GM18508 (cell line): Measurements from ENCODE around the gene TNPO2.
"Not testable (repeated sequence)": the region's sequence is repeated elsewhere in the genome, so short reads cannot be mapped to it uniquely, and the experiment has no call there.

Experiments
- ATAC-seq: cut with Tn5 transposase; IDR thresholded peaks from one replicate; pipeline ENCODE4 v1.9.1; 2021; ENCODE audit warnings: moderate number of reproducible peaks; ENCODE audit not compliant: insufficient read depth, unreplicated experiment

The TNPO2 gene

DNA sequence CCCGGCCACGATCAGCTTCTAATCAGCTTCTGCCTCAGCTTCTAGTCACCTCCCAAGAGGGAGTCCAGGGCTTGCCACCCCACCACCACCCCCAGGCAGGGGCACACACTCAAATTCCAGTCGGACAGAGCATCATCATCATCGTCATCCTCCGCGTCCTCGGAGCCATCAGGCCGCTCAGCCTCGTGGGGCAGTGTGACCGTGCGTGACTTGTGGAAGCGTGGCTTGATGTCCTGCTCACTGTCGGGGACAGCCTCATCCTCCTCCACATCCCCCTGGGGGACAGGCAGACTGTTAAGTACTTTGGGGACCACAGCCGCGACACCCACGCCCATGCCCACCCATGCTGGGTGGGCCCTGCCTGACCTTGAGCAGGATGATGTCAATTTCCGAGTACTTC, 12.5 kb downstream of the TNPO2 start:
- ATAC-seq, result no peak

DNA sequence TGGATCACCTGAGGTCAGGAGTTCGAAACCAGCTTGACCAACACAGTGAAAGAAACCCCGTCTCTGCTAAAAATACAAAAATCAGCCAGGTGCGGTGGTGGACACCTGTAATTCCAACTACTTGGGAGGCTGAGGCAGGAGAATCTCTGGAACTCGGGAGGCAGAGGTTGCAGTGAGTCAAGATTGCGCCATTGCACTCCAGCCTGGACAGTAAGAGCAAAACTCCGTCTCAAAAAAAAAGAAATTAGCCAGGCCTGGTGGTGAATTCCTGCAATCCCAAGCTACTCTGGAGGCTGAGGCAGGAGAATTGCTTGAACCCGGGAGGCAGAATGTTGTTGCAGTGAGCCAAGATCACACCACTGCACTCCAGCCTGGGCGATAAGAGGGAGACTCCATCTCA, 15.1 kb downstream of the TNPO2 start:
- ATAC-seq, result no peak

DNA sequence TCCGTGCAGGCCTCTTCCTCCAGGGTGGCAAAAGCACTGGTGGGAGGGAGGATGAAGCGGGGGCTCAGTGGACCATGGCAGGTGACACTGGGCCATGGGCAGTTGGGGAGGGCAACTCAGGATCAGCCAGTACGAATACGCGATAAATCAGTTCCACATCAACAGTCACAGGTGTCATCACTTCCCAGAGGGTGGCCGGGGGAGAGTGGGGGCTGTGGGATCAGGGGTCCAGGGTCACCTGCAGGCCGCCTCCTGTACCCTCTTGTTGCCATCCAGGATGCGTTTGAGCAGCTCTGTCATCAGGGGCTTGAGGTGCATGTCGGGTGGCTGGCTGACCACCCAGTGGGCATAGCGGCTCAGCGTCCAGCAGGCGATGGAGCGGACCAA, 17.4 kb downstream of the TNPO2 start:
- no peak for ATAC-seq

DNA sequence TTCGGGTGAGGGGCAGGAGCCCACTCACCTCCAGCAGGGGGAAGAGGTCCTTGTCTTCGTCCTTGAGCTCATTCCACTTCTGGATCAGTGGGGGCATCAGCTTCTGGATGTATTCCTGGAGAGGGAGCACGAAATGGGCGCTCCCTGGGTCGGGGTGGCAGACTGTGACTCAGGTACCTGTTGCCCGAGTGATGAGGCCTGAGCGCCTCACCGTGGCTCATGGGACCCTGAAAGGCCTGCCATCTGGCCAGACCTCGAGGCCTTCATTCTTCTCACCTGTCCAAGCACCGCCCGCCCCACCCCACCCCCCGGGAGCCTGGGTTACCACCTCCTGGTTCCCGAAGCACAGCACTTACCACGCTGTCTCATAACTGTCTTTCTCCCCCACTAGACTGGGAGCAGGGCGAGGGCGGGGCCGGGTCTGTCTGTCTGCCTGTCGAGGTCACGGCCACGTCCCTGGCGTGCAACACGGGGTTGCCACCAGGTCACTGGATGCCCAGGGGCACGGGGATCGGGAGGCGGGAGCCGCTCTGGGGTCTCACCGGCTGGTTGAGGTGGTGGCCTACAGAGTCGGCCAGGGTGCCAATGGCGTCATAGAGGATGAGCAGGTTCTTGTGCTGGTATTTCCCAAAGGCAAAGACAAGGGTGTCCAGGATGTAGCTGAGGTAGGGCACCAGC, 17.9 kb downstream of the TNPO2 start:
- ATAC-seq, result no peak

DNA sequence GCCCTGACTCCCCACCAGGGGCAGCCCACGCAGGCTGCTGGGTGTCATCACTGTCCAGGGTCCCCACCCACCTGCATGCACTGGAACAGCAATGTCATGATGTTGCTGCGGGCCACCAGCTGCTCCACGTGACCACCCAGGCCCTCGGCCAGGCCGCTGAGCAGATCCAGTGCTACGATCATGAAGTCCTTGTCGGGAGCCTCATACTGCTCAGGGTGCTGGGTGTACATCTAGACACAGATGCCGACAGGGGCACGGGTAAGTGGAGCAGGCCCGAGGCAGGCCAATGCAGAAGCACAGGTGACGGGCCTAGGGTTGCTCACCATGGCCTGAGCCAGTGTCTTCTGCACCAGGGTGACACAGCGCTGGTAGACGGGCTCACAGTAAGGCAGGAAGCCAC, 18.6 kb downstream of the TNPO2 start:
- ATAC-seq, result no peak

DNA sequence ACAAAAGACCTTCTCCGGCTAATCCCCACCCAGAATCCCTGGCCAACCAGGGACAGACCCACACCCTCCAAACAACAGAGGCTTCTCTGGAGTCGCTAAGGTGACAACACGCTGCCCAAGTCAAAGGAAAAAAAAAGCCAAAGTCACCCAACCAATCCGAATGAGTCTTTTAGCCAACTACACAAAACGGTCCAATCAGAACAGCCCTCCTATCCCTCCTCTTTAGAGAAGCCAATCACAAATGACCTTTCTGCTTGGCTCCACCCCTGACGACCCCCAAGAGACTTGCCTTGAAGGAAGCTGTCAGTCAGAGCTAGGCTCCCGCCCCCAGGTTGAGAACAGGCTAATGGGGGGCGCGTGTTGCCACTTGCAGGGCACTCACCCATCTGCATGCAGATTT, 20.7 kb downstream of the TNPO2 start:
- ATAC-seq, result no peak

DNA sequence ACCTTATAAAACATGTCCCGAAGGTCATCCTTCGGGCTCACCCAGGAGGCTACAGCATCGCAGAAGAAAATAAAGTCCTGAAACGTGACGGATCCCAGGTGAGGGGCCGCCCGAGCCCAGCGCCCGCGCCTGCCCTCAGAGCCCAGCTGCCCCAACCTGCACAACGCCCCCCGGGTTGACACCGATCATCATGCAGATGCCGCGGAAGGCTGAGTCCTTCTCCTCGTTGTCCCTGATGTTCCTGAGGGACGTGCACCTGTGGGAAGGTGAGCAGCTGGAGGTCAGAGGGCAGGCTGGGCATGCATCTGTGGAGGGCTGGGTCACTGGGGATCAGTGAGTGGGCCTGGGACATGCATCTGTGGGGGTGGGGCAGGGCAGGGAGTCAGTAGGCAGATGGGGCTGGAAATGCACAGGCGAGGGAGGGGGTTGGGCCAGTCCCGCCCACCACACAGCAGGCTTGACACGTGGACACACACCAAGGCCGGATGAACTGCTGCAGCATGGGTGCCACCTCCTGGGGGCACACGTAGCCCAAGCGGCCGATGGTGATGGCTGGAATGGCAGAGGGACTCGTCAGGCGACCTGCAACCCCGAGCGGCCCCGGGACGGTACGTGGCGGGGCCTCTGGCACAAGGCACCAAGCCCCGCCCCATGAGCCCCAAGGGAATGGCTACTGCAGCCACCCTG, 22.0 kb downstream of the TNPO2 start:
- no peak for ATAC-seq

DNA sequence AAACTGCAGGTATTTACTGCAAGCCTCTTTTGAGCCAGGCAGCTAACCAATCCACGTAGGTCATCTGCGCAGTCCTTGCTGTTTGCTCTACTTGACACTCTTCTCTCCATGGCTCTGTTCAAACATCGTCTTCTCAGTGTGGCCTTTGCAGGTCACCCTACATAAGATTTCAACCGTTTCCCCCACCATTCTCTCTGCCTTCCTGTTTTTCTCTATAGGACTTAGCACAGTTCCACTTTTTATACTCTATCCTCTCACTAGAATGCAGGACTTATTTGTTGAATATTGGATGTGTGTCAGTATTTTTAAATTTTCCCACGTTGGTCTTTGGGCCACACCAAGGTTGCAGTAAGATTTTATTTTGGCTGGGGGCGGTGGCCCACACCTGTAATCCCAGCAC, 25.6 kb downstream of the TNPO2 start:
- ATAC-seq, result no peak

DNA sequence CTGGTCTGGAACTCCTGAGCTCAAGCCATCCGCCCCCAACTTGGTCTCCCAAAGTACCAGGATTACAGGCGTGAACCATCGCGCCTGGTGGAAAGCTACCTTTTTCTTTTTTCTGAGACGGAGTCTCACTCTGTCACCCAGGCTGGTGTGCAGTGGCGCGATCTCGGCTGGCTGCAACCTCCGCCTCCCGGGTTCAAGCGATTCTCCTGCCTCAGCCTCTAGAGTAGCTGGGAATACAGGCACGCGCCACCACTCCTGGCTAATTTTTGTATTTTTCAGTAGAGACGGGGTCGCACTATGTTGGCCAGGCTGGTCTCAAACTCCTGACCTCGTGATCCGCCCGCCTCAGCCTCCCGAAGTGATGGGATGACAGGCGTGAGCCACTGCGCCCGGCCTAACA, 26.3 kb downstream of the TNPO2 start:
- ATAC-seq, result not testable (repeated sequence)

DNA sequence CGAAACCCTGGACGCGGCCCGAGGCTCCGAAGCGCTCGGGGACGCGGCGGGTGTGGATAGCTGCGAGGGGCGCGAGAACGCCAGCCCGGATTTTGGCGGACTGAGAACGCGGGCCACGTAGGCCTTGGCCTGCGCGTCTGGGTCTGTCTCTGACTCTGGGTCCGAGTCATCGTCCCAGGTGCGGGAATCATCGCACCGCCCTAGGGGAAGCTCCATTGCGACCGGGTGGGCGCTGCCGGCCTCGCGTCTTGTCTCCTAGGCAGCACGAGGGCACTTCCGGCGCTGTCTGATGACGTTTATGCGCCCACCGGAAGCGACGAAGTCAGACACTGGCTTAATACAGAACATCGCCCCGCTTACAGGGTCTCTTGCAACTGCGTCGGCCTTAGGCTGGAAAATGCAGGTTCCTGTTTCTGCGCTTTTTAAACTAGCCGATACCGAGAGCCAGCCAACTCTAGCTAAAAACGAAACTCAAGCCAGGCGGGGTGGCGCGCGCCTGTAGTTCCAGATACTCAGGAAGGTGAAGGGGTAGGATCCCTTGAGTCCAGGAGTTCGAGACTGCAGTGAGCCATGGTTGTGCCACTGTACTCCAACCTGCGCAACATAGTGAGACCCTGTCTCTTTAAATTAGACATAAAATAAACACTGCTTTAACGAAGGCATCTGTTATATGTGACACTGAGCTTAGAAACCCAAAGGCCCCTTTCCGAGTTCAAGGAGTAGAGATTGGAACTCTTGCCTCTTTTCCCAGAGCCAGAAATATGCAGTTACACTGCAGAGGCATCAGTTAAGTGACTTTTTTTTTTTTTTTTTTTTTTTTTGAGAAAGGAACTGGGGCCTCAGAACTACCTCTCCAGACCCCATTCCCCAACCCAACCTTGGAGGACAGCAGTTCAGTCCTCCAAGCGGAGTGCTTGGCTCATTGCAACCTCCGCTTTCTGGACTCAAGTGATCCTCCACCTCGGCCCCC, 27.1 kb downstream of the TNPO2 start, which contains the start of gene FBXW9:
Gene FBXW9, minus strand, starts transcription at position 266 of the 970 bp plus-strand sequence. Its CDS starts 50 bp downstream, at position 216.
- peak; percentile 46 for ATAC-seq

DNA sequence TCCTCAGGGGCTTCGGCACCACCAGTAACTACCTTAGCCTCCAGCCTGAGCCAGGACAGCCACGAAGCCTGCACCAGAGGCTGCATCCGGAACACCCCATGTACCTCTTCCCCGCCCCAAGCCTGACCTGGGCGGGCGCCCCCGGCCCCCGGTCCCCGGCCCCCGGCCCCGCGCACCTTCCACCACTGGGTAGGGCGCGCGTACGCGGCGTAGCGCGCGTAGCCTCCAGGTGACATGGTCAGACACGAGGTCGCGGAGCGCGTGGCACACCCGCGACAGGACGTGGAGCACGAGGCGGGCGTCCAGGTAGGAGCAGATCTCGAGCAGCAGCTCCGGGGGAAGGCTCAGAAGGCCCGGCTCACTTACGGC, 27.8 kb downstream of the TNPO2 start:
- ATAC-seq, result no peak

DNA sequence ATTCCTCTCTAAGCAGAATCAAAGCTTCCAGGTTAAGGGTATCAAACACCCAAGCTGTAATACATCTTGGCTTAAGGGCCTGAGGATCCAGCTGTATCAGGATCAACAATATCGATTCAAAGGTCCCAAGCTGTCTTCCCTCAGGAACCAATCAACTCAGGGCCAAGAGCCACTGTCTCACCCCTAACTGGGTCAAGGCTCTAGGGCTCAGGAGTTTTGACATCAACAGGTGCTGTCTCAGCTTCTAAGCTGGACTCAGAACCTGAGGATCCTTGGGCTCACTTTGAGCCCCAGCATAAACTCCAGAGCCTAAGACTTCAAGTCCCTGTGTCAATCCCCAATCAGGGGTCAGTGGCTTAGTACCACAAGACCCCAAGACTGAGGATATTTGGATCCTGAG, 28.2 kb downstream of the TNPO2 start:
- no peak for ATAC-seq

DNA sequence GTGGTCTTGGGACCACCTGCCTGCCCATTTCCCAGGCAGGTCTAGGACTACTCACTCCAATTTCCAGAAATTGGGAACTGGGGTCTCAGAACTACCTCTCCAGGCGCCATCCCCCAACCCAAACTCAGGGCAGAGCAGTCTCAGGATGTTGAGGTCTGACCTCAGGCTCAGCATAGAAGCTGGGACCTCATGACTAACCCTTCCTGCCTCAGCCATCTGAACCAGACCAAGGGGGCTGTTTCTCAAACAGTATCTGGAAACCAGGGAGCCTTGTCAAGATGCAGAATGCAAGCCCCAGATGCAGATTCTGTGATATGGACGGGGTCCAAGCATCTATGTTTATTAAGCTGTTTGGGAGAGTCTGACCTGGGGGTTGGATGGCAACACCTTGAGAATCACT, 28.6 kb downstream of the TNPO2 start:
- no peak for ATAC-seq

DNA sequence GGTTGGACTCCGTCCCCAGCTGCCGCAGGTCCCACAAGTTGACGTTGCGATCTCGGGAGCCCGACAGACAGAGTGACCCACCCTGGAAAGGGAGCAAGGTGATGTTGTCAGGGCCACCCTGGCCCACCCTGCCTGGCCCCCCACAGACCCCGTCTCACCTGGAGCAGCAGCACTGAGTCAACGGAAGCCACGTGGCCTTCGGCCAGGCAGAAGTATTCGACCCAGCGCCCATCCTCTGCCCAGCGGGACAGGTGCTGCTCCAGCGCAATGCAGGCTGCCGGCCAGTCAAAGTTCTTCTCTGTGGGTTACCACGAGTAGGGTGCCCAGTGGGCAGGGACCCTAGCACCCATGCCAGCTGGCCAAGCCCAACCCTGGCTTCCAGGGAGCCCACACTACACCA, 29.1 kb downstream of the TNPO2 start:
- no peak for ATAC-seq

DNA sequence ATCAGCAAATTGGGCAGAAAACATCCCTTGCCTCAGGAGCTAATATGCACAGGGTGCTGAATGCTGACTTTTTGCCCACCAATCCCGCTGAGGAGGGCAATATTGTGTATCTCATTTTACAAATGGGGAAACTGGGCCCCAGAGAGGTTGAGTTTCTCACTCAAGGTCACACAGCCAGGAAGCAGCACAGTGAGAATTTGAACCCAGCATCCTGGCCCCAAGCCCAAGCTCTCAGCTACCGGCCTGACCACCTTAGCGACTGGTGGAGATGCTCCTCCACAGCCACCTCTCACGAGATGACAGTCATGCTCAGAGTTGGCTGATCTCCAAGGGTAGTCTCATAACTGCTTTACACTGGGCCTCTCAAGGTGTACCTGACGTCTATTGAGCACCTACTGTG, 30.8 kb downstream of the TNPO2 start:
- ATAC-seq, result no peak

DNA sequence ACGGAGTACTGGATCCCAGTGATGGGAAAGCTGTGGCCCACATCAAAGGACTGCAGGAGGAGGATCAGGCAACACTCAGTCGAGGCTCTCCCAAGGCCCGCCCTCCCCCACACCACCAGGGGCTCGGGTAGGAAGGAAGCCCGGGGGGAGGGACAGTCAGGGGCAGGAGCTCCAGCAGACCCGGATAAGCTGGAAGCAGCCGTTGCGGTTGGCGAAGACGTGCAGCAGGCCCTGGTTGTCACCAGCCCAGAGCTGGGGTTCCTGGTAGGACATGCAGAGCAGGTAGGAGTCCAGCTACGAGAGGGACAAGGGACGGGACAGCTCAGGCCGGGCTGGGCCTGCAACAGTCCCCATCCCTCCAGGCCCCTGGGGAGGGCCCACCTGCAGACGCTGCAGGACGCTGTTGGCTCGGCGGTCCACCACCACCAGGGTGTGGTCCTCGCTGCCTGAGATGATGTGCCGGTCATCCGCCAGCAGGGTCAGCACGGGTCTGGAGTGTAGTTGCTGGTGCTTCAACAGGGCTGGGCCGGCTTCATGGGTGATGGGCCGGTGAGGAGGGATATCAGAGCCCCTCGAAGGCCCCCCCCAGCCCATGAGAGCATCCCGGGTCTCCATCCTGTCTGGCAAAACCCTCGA, 34.0 kb downstream of the TNPO2 start:
- no peak for ATAC-seq

DNA sequence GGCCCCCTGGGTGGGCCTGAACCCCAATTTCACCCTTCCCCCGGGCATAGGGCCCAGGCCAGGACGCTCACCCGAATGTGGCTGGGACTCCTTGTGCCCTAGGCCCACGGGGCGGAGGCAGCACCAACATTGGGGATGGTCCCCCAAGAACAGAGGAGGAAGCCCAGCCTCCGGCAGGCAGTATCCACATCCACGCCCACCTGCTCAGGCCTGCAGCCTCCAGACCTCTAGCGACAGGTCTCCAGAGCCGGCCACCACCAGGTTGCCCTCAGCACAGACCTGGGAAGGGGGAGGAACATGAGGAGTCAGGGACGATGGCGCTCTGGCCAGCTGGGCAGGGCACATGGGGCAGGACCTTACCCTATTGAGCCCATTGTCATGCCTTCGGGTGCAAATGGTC, 34.7 kb downstream of the TNPO2 start:
- no peak for ATAC-seq

DNA sequence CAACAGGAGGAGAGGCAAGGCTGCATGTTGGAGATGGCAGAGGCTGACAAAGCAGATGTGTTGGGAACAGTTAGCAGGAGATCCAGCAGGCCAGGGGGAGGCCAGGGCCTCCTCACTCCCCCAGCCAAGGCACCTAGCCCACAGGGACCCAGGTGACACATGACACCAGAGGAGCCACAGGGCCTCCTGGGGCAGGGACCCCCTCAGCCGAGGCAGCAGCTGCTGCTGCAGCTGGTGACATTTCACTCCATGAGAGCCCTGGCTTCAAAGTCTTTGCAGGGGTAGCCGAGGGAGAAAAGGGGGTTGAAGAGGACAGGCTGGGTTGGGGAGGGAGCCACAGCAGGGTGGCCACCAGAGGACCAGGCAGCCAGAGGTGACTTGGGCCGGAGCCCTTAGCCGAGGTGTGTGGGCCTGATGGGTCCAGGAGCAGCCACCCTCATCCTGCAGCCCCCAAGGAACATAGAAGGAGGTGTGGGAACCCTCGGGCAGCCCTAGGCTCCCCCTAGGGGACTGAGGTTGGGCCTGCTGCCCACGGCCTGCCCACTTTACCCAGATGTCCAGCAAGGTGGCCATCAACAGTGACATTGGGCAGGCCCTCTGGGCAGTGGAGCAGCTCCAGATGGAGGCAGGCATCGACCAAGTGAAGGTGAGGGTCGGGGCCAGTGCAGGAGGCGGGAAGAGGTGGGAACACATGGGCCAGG, 36.1 kb downstream of the TNPO2 start, which contains the start of gene GNG14:
Gene GNG14, plus strand, starts transcription at position 503 of the 701 bp plus-strand sequence. Its CDS starts 51 bp downstream, at position 554.
- no peak for ATAC-seq

DNA sequence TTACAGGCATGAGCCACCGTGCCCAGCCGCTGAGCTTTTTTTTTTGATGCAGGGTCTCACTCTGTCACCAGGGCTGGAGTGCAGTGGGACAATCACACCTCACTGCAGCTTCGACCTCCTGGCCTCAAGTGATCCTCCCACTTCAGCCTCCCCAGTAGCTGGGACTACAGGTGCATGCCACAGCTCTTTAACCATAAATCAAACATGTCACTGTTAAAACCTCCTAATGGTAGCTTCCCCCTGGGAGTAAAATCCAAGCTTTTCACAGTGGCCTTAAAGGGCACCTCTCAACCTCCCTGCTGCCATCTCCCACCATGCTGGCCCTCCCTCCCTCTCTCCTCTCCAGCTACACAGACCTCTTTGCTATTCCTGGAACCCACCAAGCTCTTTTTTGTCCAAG, 37.9 kb downstream of the TNPO2 start:
- ATAC-seq, result no peak
